OCI-M2 (cell line): Measurements from ENCODE around the gene SNX7.

Experiments used
- DNase-seq: peaks from one replicate; lab custom pipeline; 2025; ENCODE audit not compliant: unreplicated experiment; lab: John Stamatoyannopoulos, UW

The SNX7 gene, protein sequence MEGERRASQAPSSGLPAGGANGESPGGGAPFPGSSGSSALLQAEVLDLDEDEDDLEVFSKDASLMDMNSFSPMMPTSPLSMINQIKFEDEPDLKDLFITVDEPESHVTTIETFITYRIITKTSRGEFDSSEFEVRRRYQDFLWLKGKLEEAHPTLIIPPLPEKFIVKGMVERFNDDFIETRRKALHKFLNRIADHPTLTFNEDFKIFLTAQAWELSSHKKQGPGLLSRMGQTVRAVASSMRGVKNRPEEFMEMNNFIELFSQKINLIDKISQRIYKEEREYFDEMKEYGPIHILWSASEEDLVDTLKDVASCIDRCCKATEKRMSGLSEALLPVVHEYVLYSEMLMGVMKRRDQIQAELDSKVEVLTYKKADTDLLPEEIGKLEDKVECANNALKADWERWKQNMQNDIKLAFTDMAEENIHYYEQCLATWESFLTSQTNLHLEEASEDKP

GRCh38 chr1:98661544-98662355, at the start of gene SNX7:
TSS of gene SNX7 (plus strand) at chr1:98661721. CDS start at chr1:98661732, 11 bp downstream.
- no peak for DNase-seq

GRCh38 chr1:98637316-98637715, 24.2 kb upstream of the SNX7 start:
- DNase-seq: no peak

DNA sequence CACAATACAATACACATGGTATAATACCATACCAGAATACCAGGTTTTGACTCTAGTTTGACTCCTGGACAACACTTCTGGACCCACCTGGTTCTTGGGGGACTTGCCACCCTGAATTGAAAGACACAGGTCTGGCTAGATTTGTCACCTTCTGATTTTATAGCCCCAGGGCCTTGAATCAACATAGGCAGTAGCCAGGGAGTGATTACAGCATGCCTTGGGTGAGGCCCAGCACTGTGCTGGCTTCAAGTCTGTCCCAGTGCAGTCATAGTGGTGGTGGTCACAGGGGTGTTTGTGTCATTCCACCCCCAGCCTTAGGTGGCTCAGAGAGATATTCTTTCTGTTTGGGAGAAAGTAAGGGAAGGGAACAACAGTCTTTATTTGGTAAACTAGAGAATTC, 23.3 kb upstream of the SNX7 start:
- DNase-seq: no peak

- no peak for DNase-seq
Measured at GRCh38 chr1:98644510-98644909, 17.0 kb upstream of the SNX7 start.

- no peak for DNase-seq
Measured at GRCh38 chr1:98651116-98651632, 10.3 kb upstream of the SNX7 start.

GRCh38 chr1:98653123-98653522, 8.4 kb upstream of the SNX7 start:
- DNase-seq: no peak

DNA sequence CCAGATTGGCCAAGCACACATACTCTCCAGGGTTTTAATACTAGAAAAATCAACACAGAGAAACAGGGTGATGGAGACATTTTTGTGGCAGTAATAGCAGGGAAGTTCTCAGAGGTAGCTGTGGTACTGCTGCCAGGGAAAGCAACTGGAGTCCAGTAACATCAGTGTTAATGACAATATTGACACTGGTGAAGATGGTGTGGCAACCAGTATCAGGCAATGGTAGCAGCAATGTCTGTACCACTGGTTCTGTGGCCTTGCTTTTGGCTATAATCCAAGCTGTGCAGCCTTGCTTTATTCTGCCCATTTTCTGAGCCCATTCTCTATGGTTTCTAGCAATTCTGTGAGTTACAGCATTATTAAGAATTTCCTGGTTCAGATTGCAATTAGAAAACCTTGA, 1.6 kb upstream of the SNX7 start:
- DNase-seq: no peak

GRCh38 chr1:98660940-98661543, 479 bp upstream of the SNX7 start:
- DNase-seq: no peak

DNA sequence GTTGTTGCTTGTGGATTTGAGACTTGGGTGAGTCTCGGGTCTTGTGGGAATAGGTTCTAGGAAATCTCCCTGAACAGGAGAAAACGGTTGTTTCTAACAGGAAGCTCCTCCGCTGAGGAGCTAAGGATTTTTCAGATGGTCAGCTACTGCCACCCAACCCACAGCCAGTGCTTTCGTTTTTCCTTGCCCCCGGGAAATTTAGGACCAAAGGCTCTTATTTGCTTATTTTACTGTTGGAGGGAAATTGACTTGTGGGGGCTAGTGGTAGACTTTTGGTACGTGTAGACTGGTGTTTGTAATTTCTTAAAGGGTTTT, 792 bp downstream of the SNX7 start:
- DNase-seq: no peak

- DNase-seq: no peak
Measured at GRCh38 chr1:98668733-98669132, 7.2 kb downstream of the SNX7 start.

- DNase-seq: no peak
Measured at GRCh38 chr1:98669355-98670296, 8.1 kb downstream of the SNX7 start.

GRCh38 chr1:98672189-98672588, 10.7 kb downstream of the SNX7 start:
- no peak for DNase-seq

GRCh38 chr1:98674075-98674781, 12.7 kb downstream of the SNX7 start:
- no peak for DNase-seq

DNA sequence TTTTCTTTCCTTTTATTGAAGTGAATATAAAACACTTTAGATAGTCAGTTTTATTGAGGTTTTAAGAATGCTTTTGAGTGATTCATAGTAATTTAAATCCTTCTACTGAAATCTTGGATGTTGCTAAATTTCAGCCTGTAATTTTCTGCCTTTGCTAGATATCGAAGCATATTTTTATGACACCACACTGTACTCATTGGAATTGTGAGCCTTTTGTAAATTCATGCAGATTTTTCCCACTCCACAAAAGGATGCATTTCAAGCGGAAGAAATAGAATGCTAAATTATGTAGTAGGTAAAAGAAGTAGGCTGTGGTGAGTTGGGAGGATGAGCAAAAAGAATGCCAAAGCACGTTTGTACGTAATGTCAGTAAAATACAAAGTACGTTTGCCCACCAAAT, 13.8 kb downstream of the SNX7 start:
- no peak for DNase-seq

DNA sequence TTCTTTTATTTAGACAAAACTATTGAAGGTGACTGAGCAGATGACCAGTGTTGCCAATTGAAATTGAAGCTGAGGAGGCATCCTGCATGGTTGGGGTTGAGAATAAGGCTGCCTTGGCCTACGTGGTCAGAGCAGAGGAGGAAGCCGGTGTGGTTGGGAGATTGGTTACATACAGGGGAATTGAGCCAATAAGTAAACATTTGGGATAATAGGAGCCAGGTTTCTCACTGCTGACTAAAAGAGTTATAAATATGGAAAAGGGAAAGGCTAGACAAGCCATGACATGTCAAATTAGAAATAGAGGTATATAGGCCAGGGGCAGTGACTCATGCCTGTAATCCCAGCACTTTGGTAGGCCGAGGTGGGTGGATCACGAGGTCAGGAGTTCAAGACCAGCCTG, 15.8 kb downstream of the SNX7 start:
- no peak for DNase-seq

- DNase-seq: no peak
Measured at GRCh38 chr1:98681812-98682211, 20.3 kb downstream of the SNX7 start.

DNA sequence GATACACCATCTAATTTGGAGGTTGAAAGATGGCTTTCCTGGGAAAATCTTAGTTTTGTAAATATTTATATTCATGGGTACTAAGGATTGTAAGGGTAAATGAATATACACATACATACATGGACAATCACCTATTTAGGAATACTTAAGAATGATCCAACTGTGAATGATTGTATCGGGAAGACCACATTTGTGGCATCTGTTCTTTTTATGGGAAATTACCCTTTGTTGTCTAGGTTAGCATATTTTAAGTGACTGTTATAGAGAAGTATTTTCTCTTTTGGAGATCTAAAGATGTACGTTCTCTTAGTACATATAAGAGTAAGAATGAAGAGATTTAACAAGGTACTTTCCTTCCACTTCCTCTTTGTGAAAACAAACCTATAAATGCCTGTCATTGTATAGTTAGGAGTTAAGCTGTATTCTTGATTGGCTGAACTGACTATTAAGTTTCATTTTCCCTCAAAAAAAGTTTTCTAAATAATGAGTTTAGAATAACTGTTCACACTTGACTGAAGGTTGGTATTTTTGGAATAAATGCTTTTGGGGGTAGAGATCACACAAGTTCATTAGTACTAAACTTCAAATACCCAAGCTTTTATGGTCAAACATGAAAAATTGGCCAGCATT, 26.7 kb downstream of the SNX7 start:
- DNase-seq: no peak

DNA sequence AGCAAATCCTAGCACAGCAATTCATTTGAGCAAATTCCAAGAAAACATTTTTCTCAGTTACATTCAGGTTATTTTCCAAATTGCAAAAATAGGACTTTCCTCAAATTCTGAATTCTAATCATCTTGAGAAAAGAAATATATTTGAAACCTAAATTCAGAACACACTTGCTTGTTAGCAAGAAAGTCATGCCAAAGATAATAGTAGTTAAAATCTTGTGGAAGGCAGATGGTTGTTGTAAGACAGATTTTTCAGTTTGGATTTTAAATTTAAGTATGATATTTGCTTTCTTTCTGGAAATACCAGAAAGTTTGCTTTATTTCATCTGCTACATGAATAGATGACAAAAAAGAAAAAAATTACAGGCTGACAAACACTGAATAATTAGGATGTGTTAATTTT, 29.1 kb downstream of the SNX7 start:
- no peak for DNase-seq

- no peak for DNase-seq
Measured at GRCh38 chr1:98692482-98692881, 31.0 kb downstream of the SNX7 start.

DNA sequence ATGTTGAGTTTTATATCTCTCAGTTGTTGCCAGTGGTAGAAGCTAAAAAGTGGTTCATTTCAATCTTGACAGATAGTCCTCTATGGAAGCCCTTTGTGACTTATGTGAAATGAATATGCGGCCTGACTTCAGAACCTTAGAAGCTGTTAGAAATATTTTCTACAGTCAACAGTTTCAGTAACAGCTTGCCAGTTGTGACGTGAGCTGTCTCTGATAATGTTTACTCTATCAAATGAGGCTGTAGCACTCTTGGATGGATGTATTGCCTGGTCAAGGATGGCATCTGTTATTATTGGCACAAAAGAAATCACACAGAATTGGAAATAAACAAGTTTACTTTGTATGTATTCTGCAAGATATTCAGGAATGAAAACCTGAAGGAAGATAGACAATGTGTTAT, 31.9 kb downstream of the SNX7 start:
- no peak for DNase-seq
